ENCODE measurements around the gene ZFYVE9.
"Not testable (repeated sequence)": the region's sequence is repeated elsewhere in the genome, so short reads cannot be mapped to it uniquely, and the experiment has no call there.

Gene ZFYVE9, protein sequence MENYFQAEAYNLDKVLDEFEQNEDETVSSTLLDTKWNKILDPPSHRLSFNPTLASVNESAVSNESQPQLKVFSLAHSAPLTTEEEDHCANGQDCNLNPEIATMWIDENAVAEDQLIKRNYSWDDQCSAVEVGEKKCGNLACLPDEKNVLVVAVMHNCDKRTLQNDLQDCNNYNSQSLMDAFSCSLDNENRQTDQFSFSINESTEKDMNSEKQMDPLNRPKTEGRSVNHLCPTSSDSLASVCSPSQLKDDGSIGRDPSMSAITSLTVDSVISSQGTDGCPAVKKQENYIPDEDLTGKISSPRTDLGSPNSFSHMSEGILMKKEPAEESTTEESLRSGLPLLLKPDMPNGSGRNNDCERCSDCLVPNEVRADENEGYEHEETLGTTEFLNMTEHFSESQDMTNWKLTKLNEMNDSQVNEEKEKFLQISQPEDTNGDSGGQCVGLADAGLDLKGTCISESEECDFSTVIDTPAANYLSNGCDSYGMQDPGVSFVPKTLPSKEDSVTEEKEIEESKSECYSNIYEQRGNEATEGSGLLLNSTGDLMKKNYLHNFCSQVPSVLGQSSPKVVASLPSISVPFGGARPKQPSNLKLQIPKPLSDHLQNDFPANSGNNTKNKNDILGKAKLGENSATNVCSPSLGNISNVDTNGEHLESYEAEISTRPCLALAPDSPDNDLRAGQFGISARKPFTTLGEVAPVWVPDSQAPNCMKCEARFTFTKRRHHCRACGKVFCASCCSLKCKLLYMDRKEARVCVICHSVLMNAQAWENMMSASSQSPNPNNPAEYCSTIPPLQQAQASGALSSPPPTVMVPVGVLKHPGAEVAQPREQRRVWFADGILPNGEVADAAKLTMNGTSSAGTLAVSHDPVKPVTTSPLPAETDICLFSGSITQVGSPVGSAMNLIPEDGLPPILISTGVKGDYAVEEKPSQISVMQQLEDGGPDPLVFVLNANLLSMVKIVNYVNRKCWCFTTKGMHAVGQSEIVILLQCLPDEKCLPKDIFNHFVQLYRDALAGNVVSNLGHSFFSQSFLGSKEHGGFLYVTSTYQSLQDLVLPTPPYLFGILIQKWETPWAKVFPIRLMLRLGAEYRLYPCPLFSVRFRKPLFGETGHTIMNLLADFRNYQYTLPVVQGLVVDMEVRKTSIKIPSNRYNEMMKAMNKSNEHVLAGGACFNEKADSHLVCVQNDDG (N-terminal part only)

GRCh38 chr1:52141513-52142219 lies at the start of gene ZFYVE9:
Gene ZFYVE9 (plus strand): TSS chr1:52142089. CDS start chr1:52233207, 91,118 bp downstream.
- DNase-seq (ENCODE audit: low read depth in 2 of 2): peak; percentile 53 to 59

DNA sequence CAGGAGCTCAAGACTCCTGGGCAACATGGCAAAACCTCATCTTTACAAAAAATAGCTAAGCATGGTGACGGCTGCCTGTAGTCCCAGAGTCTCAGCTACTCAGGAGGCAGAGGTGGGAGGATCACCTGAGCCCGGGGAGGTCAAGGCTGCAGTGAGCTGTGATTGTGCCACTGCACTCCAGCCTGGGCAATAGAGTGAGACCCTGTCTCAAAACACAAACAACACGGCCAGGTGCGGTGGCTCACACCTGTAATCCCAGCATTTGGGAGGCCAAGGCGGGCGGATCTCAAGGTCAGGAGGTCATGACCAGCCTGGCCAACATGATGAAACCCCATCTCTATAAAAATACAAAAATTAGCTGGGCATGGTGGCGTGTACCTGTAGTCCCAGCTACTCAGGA lies 47.6 kb upstream of the ZFYVE9 start:
- DNase-seq (ENCODE audit: low read depth in 2 of 2): not testable (repeated sequence)

- no peak for DNase-seq (ENCODE audit: low read depth in 2 of 2)
Observed at GRCh38 chr1:52096216-52096615, 45.7 kb upstream of the ZFYVE9 start.

GRCh38 chr1:52098139-52098871 lies 43.6 kb upstream of the ZFYVE9 start:
- DNase-seq (ENCODE audit: low read depth in 2 of 2): no peak

DNA sequence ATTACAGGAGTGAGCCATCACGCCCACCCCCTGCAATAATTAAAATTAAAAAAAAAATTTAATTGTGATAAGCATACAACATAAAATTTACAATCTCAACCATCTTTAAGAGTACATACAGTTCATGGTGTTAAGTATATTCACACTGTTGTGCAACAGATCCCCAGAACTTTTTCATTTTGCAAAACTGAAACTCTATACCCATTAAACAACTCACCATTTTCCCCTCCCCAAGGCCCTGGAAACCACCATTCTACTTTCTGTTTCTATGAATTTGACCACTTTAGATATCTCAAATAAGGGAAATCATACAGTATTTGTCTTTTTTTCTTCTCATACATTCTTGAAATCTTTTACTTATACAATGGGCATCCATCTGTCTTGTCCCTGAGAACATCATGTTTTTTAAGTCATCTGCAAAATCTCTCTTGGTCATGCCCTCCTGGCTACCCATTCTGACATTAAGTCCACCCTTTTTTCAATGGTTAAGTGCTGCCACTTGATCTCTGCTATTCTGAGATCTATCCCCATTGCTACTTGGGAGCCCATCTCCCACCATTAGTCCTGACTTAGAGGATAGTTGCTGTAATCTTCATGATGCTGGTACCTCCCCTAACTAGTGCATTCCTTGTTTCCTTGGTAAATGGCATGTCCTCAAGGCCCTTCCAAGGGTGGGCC lies 39.4 kb upstream of the ZFYVE9 start:
- no peak for DNase-seq (ENCODE audit: low read depth in 2 of 2)

DNA sequence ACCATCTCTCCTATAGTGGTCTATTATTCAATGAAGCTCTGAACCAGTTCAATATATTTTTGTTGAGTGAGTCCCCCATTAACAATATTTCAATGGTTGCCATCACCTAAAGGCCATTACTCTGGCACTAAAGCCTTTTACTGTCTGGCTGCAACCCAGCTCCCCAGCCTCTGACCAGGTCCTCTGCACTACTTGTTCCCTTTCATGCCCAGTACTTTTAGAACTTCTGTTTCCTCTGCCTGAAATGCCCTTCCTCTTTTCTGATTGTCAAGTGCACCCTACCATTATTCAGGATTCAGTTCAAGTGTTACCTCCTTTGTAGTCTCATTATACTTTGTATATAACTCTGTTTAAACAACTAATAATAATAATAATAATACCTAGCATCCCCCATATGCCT lies 30.4 kb upstream of the ZFYVE9 start:
- no peak for DNase-seq (ENCODE audit: low read depth in 2 of 2)

GRCh38 chr1:52112489-52112888 lies 29.4 kb upstream of the ZFYVE9 start:
- DNase-seq (ENCODE audit: low read depth in 2 of 2): no peak

DNA sequence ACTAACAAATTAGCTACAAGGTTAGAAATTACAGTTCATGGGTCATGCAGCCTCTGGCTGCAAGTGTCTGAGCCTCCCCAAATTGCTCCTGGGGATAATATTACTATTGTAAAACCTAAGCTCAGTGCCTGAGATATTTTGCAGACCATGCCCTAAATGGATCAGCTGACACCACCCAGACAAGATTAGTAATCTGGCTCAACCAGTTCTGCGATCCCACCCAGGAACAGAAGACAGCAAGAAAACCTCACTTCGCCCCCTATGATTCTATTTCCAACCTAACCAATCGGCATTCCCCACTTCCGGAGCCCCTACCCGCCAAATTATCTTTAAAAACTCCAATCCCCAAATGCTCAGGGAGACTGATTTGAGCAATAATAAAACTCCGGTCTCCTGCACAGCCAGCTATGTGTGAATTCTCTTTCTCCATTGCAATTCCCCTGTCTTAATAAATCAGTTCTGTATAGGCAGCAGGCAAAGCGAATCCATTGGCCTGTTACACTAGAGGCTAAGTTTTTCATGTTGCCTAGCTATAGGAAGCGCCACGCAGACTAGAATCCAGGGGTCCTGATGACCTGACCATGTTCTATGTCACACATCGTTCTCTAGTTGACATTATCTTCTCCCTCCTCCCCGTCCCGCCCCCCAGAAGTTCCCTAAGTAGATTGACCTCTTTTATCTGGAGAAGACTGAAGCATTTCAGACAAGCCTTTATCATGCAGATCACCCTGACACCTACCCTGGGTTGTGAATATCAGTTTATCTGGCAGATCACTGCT lies 22.4 kb upstream of the ZFYVE9 start:
- DNase-seq (ENCODE audit: low read depth in 2 of 2): no peak

DNA sequence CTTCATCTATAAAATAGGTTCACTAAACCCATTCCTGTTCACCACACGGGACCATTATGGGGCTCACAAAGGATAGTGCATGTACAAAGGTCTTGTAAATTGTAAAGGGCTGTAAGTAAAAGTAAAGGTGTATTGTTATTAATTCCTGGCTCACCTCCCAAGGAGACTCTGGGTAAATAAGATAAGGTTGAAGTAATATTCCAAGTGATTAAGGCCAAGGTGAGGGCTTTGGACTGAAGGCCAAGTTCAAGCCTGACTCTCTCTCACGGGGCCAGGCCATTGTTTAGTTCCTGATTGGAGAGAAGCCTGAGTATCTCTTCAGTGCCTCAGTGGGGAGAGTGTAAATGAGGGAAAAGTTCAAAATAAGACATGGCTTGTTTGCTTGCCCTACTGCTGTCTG lies 19.5 kb upstream of the ZFYVE9 start:
- no peak for DNase-seq (ENCODE audit: low read depth in 2 of 2)

- no peak for DNase-seq (ENCODE audit: low read depth in 2 of 2)
Observed at GRCh38 chr1:52123622-52124021, 18.3 kb upstream of the ZFYVE9 start.

DNA sequence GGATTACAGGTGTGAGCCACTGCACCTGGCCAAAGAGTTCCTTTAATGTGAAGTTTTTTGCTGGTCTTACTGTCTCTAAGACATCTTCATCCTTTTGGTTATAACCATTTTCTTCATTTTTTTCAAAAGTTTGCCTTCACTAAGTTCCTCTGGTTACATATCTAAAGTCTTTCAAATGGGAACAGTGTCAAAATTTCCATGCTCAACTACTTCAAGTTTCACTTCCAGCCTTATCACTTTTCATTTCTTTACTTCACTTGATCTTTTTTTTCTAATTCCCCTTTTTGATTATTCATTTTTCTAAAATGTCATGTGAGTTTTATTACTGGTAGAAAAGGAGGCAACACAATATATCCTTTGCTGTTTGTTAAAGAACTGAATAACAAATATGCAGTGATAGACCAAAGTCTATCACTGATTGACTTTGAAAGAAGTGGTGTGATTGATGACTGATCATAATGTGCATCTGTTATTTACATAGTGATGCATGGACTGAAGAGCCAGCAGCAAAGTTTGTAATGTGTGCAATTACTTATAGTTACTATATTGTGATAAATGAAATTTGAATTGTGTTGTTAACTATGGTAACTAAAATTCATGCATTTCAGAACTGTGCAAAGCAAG lies 16.0 kb upstream of the ZFYVE9 start:
- DNase-seq (ENCODE audit: low read depth in 2 of 2): no peak

GRCh38 chr1:52127181-52128180 lies 14.4 kb upstream of the ZFYVE9 start:
- no peak for DNase-seq (ENCODE audit: low read depth in 2 of 2)

DNA sequence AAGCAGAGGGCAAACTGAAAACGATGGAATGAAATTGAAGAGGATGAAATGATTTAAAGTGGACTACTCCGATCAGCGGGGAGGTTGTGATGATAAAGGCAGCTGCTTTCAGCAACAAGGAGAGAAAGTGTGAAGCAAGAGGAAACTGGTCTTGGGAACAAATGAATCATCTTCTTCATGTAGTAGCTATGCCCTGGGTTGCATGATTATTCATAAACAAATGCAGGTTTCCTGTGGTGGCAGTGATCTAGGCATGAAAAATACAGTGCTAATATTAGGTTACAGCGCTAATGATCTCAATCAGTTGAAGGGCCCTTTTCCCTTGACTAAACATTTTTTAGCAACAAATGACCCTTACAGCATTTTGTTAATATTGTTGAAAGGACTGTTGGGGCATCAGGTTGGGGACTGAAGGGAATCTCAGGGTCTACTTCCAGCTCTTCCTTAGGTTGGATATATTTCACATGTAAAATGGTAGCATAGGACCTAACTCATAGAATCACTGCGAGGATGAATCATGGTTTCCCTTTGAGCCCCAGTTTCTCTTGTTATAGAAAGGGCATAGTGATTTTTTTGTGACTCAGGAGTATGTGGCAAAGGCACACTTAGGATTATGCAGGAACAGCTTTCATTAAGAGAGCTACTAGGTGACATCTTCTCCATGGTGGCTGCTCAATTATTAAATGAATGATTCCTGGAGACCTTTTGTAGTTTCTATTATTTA lies 1.9 kb upstream of the ZFYVE9 start:
- peak in 1 of 2 donors; percentile 22 for DNase-seq (ENCODE audit: low read depth in 2 of 2)

- DNase-seq (ENCODE audit: low read depth in 2 of 2): no peak
Observed at GRCh38 chr1:52140633-52141512, 1.0 kb upstream of the ZFYVE9 start.

- DNase-seq (ENCODE audit: low read depth in 2 of 2): peak in 1 of 2 donors; percentile 8
Observed at GRCh38 chr1:52142220-52143183, 613 bp downstream of the ZFYVE9 start.

All from stimulated activated CD8-positive, alpha-beta memory T cell treated with anti-CD3 and anti-CD28 coated beads, Interleukin-15, amount 100 ng/mL, for 48 hours (primary cell).